ENCODE measurements around the gene MS4A4E.

The MS4A4E gene

GRCh38 chr11:60211206-60211605 is 31.7 kb downstream of the MS4A4E start:
- TF ChIP-seq PATZ1 (CRISPR knock-in tag; IDR thresholded peaks at IDR 0.05; ENCODE audit: borderline replicate concordance), result no peak
- TF ChIP-seq BACH2 (CRISPR knock-in tag; IDR thresholded peaks at IDR 0.05; ENCODE audit: borderline replicate concordance), result no peak
- TF ChIP-seq ISL1 (CRISPR knock-in tag; IDR thresholded peaks at IDR 0.05), result no peak
- no peak for TF ChIP-seq PPARA (CRISPR knock-in tag; IDR thresholded peaks at IDR 0.05; ENCODE audit: borderline replicate concordance)
- no peak for TF ChIP-seq POU6F1 (CRISPR knock-in tag; IDR thresholded peaks at IDR 0.05; ENCODE audit: borderline replicate concordance, low read depth)
- no peak for TF ChIP-seq TOX (CRISPR knock-in tag; IDR thresholded peaks at IDR 0.05; ENCODE audit: borderline replicate concordance)
- TF ChIP-seq ZNF565 (CRISPR knock-in tag; conservative IDR thresholded peaks at IDR 0.05; ENCODE audit: low read depth), result no peak
- ATAC-seq, result no peak

- no peak for ATAC-seq
- TF ChIP-seq ZFP30 (CRISPR knock-in tag; IDR thresholded peaks at IDR 0.05) (no peak), ISL1 (CRISPR knock-in tag; IDR thresholded peaks at IDR 0.05) (no peak), PATZ1 (CRISPR knock-in tag; IDR thresholded peaks at IDR 0.05; ENCODE audit: borderline replicate concordance) (no peak), RARB (CRISPR knock-in tag; IDR thresholded peaks at IDR 0.05) (no peak), ZFP3 (CRISPR knock-in tag; IDR thresholded peaks at IDR 0.05) (no peak), GLIS3 (CRISPR knock-in tag; IDR thresholded peaks at IDR 0.05) (no peak), TCF4 (CRISPR knock-in tag; IDR thresholded peaks at IDR 0.05; ENCODE audit: borderline replicate concordance) (no peak), ZC3H10 (CRISPR knock-in tag; IDR thresholded peaks at IDR 0.05) (no peak), PPARA (CRISPR knock-in tag; IDR thresholded peaks at IDR 0.05; ENCODE audit: borderline replicate concordance) (no peak), POU6F1 (CRISPR knock-in tag; IDR thresholded peaks at IDR 0.05; ENCODE audit: borderline replicate concordance, low read depth) (no peak), ZNF8 (CRISPR knock-in tag; IDR thresholded peaks at IDR 0.05) (no peak), TSHZ2 (CRISPR knock-in tag; IDR thresholded peaks at IDR 0.05) (no peak), OSR1 (CRISPR knock-in tag; IDR thresholded peaks at IDR 0.05) (no peak), ARNTL (CRISPR knock-in tag; IDR thresholded peaks at IDR 0.05; ENCODE audit: borderline replicate concordance, low read depth) (no peak)
These were observed 33.0 kb downstream of the MS4A4E start for GRCh38 chr11:60209977-60210376.

- TF ChIP-seq TCF4 (CRISPR knock-in tag; IDR thresholded peaks at IDR 0.05; ENCODE audit: borderline replicate concordance) (no peak), POU6F1 (CRISPR knock-in tag; IDR thresholded peaks at IDR 0.05; ENCODE audit: borderline replicate concordance, low read depth) (no peak), ZFP30 (CRISPR knock-in tag; IDR thresholded peaks at IDR 0.05) (no peak), ARNTL (CRISPR knock-in tag; IDR thresholded peaks at IDR 0.05; ENCODE audit: borderline replicate concordance, low read depth) (no peak), ESRRG (CRISPR knock-in tag; IDR thresholded peaks at IDR 0.05) (no peak), CSDC2 (CRISPR knock-in tag; IDR thresholded peaks at IDR 0.05) (no peak), TOX (CRISPR knock-in tag; IDR thresholded peaks at IDR 0.05; ENCODE audit: borderline replicate concordance) (no peak), PATZ1 (CRISPR knock-in tag; IDR thresholded peaks at IDR 0.05; ENCODE audit: borderline replicate concordance) (no peak), CSRNP3 (CRISPR knock-in tag; IDR thresholded peaks at IDR 0.05) (no peak), ISL1 (CRISPR knock-in tag; IDR thresholded peaks at IDR 0.05) (no peak), ZFP3 (CRISPR knock-in tag; IDR thresholded peaks at IDR 0.05) (no peak), ZNF8 (CRISPR knock-in tag; IDR thresholded peaks at IDR 0.05) (no peak), PPARA (CRISPR knock-in tag; IDR thresholded peaks at IDR 0.05; ENCODE audit: borderline replicate concordance) (no peak)
- ATAC-seq, result no peak
These were observed 34.0 kb downstream of the MS4A4E start for GRCh38 chr11:60208951-60209350.
